Fibroblast of peridontal ligament (primary cell): ENCODE results near the gene IL7R.
"Not testable (repeated sequence)": the region's sequence is repeated elsewhere in the genome, so short reads cannot be mapped to it uniquely, and the experiment has no call there.

Source experiments
- DNase-seq: peaks from one replicate; pipeline ENCODE4 v3.0.0-alpha.2; 2010; ENCODE audit errors: extremely low read depth

IL7R gene

DNA sequence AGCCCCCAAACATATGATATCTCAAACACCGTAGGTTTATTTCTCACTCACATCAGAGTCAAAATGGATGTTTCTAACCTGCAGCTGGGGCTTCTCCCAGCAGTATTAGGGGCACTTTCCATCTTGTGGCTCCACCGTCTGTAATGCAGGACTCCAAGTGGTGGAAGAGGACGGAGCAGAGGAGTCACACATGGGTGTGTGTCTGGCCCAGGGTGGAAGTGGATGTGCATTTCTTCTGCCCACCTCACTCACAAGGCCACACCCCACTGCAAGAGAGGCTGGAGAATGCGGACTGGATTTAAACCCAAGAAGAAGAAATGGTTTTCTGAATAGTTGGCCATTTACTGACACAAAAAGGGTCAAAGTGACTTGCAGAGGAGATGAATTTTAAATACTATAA, 13.9 kb downstream of the IL7R start:
- no peak for DNase-seq

DNA sequence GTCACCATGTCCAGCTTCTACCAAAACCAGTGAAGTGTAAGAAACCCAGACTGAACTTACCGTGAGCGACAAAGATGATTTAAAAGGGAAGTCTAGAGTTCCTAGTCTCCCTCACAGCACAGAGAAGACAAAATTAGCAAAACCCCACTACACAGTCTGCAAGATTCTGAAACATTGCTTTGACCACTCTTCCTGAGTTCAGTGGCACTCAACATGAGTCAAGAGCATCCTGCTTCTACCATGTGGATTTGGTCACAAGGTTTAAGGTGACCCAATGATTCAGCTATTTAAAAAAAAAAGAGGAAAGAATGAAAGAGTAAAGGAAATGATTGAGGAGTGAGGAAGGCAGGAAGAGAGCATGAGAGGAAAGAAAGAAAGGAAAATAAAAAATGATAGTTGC, 19.8 kb downstream of the IL7R start:
- DNase-seq = no peak

DNA sequence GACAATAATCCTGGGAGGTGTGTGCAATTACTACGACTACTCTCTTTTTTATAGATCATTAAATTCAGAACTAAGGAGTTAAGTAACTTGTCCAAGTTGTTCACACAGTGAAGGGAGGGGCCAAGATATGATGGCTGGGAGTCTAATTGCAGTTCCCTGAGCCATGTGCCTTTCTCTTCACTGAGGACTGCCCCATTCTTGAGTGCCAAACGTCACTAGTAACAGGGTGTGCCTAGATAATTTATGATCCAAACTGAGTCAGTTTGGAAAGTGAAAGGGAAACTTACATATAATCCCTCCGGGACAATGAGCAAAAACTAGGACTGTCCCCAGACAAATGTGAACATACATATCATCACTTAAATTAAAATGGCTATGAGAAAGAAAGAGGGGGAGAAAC, 20.2 kb downstream of the IL7R start:
- peak; percentile 48 for DNase-seq

DNA sequence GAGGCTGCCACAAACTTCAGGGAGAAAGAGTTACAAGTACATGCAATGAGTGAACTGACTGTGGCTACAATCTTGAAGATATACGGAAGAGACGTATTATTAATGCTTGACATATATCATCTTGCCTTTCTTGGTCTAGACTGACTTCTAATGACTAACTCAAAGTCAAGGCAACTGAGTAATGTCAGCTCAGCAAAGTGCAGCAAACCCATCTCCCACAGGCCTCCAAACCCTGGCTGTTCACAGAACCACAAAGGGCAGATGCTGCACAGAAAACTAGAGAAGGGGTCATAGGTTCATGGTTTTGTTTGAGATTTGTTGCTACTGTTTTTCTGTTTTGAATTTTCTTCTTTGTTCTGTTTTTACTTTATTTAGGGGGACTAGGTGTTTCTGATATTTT, 21.0 kb downstream of the IL7R start:
- DNase-seq = no peak

DNA sequence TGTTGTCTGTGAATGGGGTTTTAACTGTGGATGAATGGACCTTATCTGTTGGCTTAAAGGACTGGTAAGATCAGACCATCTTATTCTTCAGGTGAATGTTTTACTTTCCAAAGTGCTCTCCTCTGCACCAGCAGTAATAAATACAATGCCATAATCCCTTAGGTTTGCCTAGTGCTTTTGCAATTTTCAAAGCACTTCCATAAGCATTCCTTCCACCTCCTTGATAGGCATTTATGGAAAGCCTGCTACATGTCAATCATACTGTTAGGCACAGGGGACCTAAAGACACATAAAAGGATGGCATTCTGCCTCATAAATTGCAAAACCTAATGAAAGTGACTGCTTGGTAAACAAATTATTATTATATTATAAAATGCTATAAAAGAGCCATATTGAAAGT, 21.4 kb downstream of the IL7R start:
- no peak for DNase-seq

DNA sequence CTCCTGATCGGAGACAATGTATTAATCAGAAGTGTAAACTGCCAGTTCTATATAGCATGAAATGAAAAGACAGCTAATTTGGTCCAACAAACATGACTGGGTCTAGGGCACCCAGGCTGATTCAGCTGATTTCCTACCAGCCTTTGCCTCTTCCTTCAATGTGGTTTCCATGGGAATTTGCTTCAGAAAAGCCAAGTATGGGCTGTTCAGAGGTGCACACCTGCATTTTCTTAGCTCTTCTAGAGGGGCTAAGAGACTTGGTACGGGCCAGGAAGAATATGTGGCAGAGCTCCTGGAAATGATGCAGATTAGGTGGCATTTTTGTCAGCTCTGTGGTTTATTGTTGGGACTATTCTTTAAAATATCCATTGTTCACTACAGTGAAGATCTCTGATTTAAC, 22.4 kb downstream of the IL7R start:
- no peak for DNase-seq

DNA sequence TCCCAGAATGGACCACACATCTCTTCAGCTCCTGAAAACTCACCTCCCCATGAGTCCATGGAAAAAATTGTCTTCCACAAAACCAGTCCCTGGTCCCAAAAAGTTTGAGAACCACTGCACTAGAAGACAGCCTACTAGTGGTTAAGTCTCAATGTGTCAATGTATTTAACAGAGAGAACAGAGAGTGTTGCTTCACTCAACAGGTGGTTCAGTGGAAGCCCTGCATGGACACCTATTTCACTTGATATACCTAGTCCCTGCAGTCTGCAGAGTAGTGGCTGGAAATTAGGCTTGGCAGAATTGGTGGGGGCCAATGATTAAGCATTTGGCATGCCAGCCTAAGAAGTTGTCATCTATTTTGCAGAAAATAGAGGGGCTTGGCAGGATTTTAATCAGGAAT, 23.0 kb downstream of the IL7R start:
- DNase-seq = no peak

DNA sequence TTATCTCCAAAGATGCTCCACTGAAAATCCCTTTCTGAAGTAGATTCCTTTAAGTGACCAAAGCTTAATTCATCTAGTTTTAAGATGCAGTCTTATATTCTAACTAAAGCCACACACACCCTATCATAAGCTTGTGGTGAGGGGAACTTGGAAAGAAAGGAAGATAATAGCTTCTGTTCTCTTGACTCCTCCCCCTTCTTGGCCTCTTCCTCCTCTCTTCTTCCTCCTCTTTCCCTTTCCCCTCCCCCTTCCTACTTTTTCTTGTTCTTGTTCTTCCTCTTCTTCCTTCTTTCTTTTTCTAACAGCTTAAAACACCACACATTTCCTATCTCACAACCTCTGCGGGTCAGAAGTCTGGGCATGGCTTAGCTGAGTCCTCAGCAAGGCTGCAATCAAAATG, 23.5 kb downstream of the IL7R start:
- DNase-seq = no peak

DNA sequence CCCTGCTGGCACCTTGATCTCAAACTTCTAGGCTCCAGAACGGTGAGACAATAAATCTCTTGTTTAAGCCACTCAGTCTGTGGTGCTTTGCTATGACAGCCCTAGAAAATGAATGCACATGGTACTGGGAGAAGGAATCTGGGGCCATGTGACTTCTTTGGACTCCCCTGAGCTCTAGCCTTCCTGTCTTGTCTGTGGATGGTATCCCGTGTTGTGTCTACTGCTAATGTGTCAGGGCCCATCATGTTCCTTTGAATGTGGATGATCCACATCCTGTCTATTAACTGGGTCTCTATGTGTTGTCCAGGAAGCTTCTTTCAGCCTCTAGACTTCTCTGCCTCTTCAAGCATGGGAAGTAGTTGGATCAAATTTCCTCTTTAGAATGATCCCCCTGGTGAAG, 25.1 kb downstream of the IL7R start:
- DNase-seq = no peak

DNA sequence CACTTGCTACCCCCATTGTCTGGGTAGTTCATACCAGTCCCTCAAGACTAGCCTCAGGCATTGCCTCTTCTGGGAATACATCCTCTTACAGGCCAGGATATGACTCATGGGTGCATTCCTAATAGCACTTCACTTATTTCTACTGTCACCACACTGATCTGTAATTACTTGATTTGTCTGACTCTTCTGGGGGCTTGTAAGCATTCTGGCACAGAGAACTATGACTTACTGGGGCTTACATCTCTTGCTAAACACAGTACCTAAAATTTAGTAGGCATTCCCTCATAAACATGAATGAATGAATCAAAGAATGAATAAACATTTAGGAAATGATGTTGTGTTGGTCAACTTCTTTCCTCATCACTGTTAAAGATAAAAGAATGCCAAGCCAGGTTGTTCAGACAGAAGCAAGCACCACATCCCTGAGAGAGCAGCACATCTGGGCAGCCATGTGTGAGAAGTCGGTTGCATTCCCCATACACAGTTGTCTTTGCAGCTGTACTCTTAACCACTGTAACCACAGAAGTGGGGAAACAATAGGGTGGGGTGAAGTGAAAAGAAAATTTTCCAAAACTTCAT, 27.6 kb downstream of the IL7R start:
- DNase-seq = peak; percentile 60

DNA sequence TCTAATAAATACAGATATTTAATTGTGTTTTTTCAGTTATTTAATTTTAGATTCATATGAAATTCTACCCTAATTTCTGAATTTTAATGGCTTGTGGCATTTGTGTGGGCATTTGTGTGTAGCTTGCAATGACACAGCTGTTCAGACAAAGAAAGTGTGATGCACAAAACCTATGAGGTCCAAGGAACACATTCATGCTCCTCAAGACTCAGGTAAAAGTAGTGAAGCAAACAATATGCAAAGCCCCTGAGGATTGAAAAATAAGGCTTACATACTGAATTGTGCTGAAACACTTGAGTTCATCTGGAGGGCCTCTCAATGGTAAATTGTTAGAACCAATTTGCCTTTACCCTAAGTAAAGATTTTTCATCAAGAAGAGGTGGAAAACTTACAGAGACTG, 28.1 kb downstream of the IL7R start:
- DNase-seq = no peak

DNA sequence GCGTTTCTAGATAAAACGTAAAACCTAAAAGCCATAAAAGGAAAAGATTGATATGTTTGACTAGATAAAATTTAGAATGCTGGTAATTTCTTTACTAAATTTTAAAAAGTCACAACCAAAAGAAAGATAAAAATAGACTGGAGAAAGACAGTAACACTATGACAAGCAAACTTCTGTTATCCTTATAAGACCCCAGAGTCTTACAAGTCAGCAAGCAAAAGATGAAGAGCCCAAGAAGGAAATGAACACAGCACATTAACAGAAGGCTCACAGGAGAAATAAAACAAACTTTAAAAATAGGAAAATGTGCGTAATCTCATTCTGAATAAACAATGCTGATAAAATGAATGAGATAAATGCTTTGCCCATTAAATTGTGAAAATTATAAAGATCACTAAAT, 29.7 kb downstream of the IL7R start:
- DNase-seq = no peak

DNA sequence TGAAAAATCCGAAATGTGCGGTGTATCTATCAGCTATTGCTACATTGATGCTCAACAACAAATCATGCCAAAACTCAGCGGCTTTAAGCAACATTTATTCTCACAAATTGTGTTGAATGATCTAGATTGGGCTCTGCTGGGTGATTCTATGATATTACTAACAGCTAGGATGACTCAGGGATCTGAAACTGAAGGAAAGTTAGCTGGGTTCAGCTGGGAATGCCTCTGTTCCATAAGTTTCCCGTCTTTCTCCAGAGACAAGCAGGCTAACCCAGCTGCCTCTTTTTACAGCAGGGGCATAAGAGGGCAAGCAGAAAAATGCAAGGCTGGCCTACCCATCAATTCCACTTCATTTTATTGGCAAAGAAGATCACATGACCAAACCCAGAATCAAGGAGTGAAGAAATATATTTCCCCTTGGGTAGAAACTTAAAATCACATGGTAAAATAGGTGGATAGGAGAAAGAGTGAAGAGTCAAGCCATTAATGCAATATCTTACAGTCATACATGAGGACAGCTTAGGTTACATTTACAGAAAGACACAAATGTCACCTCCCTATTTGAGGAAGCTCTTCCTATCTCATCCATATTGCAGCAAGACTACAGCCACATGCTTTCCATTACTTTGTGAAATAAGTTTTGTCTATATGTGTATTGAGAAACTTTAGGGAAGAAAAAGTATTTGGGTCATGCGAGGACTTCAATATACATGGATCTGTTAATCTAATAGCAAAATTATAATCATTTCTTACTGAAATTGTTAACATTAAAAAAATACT, 30.8 kb downstream of the IL7R start:
- no peak for DNase-seq

DNA sequence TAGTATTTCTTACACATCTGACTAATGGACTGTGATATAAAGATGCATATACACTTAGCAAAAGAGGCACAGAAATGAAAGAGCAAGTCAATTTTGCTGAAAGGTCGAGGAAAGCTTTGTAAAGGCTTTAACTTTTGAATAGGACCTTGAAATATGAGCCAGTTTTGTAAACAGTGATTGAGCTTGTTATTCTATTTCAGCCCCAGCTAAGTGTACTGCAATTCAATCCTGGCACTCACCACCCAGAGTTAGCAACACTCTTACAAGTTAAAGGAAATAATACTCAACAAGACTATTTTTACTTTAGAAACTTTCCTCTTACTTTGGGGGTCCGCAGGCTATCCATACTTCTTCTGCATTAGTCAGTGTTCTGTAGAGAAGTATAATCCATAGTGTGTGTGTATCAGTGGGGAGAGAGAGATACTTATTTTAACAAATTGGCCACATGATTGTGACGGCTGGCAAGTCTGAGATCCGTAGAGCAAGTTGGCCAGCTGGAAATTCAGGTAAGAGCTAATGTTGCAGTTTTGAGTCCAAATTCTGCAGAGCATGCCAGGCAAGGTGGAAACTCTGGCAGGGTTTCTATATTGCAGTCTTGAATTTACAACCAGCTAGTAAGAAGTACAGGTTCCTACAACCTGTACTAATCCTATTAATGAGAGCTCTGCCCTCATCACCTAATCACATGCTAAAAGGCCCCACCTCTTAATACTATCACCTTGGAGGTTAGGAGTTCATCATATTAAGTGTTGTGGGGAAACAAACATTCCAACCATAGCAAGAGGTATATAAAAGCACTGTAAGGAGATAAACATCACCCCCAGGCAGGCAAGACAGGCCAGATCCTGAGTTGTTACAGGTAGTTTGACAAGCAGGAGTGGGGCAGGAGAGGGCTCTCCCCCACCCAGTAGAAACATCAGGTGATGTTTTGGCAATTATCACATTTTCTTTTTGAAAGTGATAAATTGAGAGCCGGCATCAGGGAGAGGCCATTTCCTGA, 33.6 kb downstream of the IL7R start:
- DNase-seq = peak; percentile 73

DNA sequence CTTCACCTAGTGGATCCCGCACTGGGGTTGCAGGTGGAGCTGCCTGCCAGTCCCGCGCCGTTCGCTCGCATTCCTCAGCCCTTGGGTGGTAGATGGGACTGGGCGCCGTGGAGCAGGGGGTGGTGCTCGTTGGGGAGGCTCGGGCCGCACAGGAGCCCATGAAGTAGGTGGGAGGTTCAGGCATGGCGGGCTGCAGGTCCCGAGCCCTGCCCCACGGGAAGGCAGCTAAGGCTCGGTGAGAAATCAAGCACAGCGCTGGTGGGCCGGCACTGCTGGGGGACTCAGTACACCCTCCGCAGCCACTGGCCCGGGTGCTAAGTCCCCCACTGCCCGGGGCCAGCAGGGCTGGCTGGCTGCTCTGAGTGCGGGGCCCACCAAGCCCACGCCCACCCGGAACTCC, 36.1 kb downstream of the IL7R start:
- DNase-seq = not testable (repeated sequence)

DNA sequence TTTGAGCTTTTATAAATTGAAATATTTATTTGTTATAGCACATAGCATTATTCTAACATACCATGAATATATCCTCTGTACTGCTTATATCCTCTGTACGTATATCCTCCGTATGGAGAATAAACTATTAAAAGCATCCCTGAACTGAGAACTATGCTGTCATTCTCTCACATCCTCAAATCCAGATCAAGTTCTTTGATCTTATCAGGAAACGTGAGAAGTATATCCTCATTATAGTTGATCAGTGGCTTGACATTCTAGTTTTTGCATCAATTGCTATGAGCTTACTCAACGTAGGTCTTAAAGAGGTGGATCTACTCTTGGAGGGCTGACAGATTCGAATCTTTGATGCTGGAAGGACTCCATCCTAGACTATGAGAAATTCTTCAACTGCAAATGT, 37.4 kb downstream of the IL7R start:
- DNase-seq = no peak

DNA sequence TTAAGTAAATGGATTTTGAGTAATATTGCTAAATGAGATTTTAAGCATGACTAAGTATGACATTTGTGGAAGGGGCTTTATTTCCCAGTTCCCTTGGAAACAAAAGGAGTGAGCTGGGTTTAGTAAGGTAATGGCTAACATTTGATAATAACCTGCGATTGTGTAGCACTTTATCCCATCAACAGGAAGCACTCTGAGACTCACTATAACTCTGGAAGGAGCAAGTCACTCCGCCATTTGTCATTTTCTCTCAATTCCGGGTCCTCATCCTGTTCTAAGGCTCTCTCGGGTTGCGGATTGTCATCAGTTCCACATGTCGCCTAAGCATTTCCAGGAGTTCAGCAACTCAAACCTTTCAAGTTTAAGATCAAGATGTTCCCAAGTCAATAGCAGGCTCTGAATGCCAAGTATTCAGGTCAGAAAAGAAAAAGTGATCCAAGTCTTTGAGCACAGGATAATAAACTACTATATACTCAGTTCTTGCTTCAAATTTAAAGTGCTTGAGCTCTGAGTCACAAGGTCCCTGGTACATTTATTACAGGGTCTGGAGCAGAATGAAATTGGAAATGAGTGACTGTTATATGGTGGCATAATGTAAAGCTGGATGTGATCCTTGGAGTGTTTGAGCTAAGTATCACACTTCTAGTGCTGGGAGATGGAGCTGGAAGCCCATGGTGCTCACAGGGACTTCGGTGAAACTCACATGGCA, 42.4 kb downstream of the IL7R start:
- DNase-seq = no peak

DNA sequence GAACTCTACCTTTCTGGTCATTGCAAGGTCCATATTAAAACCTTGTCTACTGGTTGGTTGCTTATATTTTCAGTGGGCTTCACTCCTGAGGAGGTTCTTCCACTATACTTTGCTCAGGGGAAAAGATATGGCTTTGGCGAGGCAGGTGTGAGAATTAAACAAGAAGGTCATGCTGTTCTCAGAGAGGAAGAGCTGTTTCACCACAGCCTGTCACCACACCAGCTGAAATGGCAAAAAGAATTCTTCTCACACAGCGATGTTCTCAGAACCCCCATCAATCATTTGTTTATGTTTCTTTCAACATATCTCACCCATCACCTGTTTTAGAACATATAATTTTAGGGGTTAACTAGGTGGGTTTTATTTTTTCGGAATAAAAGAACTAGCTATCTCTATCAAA, 43.1 kb downstream of the IL7R start:
- no peak for DNase-seq

DNA sequence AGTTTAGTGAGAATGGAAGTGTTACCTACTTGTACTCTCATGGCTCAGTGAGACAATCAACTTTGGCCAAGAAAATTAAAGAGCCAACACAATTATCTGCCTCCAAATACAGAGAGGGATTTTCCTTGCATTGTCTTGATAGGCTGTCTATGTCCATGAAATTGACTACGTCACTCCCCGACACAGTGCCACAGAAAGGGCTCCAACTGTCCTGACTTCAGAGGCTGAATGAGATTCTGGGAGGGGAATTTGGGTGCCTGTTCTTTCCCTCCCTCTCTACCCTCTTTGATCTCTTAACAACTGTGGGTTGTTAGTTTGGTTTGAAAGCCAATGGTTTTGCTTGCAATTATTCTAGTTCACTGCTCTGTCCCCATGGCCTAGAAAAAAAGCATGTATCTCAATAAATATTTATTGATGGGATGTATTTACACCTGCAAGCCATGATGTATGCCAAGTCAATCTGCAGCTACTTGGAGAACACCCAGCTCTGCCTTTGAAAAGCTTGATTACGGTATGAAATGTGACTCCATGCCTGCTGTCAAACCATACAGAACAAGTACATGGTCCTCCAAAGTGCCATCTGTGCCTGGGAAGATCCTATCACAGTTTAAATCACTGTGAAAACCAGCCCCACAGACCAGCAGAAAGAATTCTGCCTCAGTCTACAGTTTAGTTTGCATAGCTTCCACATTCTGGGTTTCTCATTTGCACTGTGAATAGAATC, 44.4 kb downstream of the IL7R start:
- no peak for DNase-seq

DNA sequence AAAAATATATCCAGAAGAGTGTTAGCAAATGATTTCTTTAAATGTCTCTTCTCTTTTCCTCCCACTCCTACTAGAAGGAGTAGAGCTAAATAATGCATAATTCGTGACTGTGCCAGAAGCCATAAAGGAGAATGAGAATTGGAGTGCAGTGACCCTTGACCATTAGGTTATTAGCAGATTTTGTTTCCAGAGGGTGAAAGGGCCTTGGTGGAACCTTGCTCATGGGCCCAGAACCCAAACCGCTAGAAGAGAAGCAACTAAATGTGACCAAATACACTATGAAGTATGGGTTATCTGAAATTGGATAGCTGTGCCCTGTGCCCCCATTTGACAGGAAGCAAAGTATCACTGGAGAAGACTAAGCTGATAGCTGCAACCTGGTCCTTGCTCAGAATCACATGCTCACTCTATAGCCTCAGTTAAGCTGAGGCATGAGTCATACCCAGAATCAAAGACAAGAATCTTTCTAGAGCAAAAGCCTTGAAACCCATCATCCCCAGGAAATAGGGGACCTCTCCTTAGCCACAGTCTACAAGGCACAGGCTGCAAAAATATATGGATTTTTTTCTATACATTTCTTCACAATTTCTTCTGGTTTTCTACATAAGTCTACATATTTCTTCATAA, 45.5 kb downstream of the IL7R start:
- DNase-seq = no peak
